Subcutaneous adipose tissue (tissue), 4 donors: Measurements from ENCODE around the gene AK5. TPM values are rescaled to one million over a fixed set of nuclear protein-coding genes. Genes with fewer than 3 reads are reported as not detected.

Experiments
- total RNA-seq, 4 donors: library from RNA; depleted of rRNA; stranded (reverse); fragments of >200 nt; gene quantifications; one replicate each; pipeline ENCODE4 v1.1.0, GENCODE V29; 2016
- TF ChIP-seq, protein P1 (sequence below): fragments of 450-650 bp; IDR thresholded peaks from one replicate; pipeline ENCODE4 v1.5.1; 2016; ENCODE audit warnings: low read depth, mild to moderate bottlenecking, control low read depth, antibody characterized with exemption, moderate library complexity

The AK5 gene
- total RNA-seq, 4 donors from 2014 or later = 0.34 to 0.38 TPM; not detected in 2

DNA sequence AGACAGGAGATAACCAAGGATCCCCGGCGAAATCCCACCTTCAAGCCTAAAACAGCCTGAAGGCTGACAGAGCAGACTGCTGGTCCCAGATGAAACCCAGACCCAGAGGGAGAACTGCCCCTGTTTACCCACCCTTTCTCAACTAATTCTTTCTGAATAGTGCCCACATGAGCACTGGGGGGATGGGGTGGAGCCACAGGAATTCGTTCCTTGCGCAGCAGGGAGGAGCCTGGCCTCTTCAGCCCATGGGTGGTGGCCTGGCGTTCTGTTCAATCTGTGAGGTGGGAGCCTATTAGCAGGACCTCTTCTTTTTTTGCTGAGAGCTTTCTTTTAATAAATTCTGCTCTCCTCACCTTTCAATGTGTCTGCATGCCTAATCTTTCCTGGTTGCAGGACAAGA lies 6.6 kb upstream of the AK5 start:
- TF ChIP-seq, protein P1, sequence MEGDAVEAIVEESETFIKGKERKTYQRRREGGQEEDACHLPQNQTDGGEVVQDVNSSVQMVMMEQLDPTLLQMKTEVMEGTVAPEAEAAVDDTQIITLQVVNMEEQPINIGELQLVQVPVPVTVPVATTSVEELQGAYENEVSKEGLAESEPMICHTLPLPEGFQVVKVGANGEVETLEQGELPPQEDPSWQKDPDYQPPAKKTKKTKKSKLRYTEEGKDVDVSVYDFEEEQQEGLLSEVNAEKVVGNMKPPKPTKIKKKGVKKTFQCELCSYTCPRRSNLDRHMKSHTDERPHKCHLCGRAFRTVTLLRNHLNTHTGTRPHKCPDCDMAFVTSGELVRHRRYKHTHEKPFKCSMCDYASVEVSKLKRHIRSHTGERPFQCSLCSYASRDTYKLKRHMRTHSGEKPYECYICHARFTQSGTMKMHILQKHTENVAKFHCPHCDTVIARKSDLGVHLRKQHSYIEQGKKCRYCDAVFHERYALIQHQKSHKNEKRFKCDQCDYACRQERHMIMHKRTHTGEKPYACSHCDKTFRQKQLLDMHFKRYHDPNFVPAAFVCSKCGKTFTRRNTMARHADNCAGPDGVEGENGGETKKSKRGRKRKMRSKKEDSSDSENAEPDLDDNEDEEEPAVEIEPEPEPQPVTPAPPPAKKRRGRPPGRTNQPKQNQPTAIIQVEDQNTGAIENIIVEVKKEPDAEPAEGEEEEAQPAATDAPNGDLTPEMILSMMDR = no peak

DNA sequence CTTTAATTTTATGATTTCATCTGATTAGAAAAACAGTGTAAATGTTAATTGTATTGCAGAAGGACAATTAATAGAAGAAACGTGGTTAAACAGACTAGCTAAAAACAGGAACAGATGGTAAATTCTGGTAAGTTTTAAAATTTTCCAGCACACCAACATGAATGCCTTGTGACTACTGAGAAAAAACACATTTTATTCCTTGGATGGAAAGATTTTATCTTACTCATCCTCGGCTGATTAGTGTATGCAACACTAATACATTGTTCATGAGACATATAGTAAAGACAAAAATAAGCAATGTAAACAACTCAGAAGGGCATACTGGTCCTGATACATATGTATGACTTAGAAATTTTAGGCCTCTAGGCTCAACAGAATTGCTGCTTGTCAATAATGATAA lies 4.9 kb upstream of the AK5 start:
- TF ChIP-seq, protein P1 = no peak

DNA sequence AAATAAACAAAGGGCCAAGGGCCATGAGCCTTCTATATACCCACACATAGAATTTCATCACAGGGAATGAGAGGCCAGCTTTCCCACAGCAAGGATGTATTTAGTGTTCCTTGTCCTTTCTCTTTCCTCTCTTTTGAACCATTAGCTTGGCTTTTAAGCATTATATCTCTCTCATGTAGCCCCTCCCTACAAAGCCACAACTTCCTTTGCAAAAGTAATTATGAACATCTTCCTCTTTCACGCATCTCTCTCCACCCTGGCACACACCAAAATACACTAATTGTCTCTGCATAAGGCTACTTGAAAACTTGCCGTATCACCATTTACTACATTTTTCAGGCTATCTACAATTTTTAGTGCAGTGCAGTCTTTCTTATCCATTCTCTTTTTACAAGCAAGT lies 1.9 kb upstream of the AK5 start:
- TF ChIP-seq, protein P1 = no peak

DNA sequence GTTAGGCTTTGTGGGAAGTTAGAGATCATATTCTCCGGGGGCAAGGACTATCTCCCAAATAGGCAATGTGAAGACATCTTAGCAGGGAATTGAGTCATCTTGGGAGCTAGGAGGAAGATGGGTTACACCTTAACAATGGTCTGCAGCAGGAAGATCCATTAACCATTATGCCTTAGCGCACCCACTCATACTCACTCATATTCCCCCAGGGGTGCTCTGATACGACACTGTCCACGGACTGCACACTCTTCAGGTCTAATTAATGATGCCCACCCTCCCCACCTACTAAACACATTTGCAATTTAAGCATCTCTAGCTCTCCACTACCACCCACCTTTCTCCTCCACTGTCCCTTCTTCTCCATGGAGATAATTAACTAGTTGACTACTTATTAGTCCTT lies 857 bp upstream of the AK5 start:
- TF ChIP-seq, protein P1 = no peak

DNA sequence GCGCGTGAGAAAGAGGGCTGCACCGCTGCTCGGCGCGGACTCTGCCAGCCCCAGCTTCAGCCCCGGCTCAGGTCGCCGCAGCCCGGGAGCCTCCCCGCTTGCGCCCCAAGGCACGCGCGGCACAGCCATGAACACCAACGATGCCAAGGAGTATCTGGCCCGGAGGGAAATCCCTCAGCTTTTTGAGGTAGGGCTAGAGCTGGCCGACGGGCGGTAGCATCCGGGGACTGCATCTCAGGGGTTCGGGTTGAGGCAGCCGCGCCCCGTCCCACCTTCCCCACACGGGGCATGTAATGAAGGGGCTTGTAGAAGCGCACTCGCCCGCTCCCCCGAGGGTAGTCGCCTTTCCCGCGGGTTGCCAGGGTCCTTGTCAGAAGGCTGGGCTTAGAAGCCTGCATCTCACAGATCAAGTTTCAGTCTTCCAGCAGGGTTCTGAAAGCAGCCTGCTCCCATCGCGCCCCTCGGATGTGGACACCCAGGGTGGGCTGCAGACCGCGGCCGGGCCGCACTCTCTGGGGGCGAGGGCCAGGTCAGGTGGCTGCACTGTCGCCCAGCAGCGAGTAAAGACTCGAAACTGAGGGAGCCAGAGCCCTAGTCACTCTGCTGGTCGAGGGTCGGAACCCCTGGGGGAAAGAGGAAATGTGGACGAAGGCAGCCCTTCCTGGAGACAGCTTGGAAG lies 507 bp downstream of the AK5 start:
- TF ChIP-seq, protein P1 = no peak

DNA sequence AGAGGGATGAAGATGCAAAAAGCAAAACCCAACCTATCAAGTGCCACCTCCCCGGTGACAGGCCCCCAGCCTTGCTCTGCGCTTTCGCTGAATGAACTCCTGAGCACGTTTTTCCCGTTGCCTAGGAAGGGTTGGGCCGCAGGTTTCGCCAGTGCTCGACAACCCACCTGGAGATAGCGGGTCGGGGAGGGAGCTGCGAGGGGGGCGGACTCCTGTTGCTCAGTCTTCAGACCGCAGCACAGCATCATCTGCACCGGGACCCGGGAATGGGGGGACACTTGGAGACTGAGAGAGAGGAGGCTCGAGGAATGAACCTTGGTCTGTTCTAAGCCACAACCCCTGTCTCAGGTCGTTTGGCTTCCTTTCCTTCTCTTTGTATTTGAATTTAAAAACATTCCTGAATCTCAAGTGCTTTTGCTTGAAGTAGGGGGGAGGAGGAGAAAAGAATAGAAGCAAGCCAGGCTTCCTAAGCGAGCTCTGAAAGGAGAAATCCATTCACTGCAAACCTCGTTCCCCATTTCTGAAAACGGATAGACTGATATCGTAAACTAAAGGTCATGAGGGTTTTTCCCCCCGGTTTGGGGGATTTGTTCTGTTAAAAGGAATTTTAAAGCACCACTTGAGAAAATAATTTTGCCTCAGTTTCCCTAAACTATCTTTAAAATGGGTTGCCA lies 1.2 kb downstream of the AK5 start:
- TF ChIP-seq, protein P1 = no peak

DNA sequence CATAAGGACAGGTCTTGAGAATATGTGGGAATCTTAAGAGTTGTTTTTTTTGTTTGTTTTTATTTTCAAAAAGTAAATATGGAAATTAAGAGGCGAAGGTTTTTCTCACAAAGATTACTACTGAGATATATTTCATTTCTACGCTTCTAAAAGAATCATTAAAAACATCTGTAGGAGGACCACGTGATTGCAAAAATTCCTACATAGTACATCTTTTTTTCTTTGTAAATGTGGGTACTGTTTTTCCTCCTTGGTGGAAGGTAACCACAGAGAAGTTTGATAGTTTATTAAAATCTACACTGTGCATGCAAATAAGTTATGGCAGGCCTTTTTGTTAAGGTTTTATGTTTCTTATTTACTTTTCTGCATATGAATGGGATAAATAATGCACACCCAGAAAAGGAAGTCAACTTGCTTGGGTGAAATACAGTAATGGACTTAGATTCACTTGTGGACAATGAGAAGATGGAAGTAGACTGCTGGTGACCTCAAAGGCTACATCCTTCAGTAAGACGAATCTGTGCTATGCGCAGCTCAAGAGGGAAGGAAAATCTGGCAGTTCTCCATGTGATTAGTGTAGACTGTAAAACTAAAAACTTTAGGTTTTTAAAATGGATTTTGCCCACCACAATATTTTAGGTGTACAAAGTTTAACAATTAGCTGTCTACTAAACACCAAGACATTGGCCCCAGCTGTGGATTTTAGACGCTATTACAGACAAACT lies 2.0 kb downstream of the AK5 start:
- TF ChIP-seq, protein P1 = no peak
